HepG2 (cell line): ENCODE results near the gene CALML5. TPM values are rescaled to one million over a fixed set of nuclear protein-coding genes. Genes with fewer than 3 reads are reported as not detected.

Experiments
- ATAC-seq: fragments of 200-7000 bp; cut with Tn5 transposase; 3 replicates; pipeline ENCODE4 v1.9.1; 2020; ENCODE audit warnings: mild to moderate bottlenecking, moderate library complexity
- BruUV-seq: library from RNA; stranded (reverse); fragments of 400-500 nt; replicated peaks from 2 replicates; lab custom pipeline; 2021; lab: Mats Ljungman, UMichigan
- CTCF ChIA-PET: fragments of 300-600 bp; formaldehyde crosslinking; extraction: SDS; loops from one replicate; lab custom pipeline; 2021; ENCODE audit warnings: low total read pairs, inconsistent platforms, low intra/inter-chr PET ratio; lab: Yijun Ruan, JAX
- POLR2A ChIA-PET: fragments of 350-600 bp; sonication (Branson Sonifier 250); formaldehyde crosslinking; loops from one replicate; lab custom pipeline; 2020; ENCODE audit warnings: antibody characterized with exemption, inconsistent platforms; lab: Yijun Ruan, JAX
- DNase-seq: peaks from one replicate; pipeline ENCODE4 v3.0.0-alpha.2; 2015; ENCODE audit warnings: low spot score
- FAIRE-seq: peaks from 3 replicates; lab custom pipeline; 2011; peaks lifted over from hg19 to GRCh38; lab: Jason Lieb, UNC
- H2AFZ ChIP-seq: one replicate; pipeline ENCODE4 v1.6.1; 2011; ENCODE audit warnings: low read length, inconsistent platforms
- H3K27ac ChIP-seq: fragments of 300-600 bp; 3 replicates; pipeline ENCODE4 v1.8.0; 2011; ENCODE audit warnings: mixed run types, mild to moderate bottlenecking, mixed read lengths, low read length, inconsistent platforms; ENCODE audit not compliant: insufficient read depth; ENCODE audit errors: extremely low read length
- H3K27me3 ChIP-seq, 2 experiments: fragments of 200-600 bp in 1 of 2; 2 replicates in 1 of 2; 3 replicates in 1 of 2; pipeline versions ENCODE4 v1.6.0 to v1.8.0; 2011; ENCODE audit warnings: low read length in 2 of 2, mild to moderate bottlenecking in 2 of 2, moderate library complexity in 2 of 2, inconsistent platforms in 1 of 2; ENCODE audit not compliant: insufficient read depth in 2 of 2, control insufficient read depth in 1 of 2
- H3K36me3 ChIP-seq, 2 experiments: fragments of 200-600 bp in 1 of 2; replicated peaks in 1 of 2; 2 replicates in 1 of 2; 3 replicates in 1 of 2; pipeline versions ENCODE4 v1.5.1 to v1.8.0; 2011; ENCODE audit warnings: low read length in 2 of 2, inconsistent platforms in 1 of 2; ENCODE audit not compliant: insufficient read depth in 2 of 2, control insufficient read depth in 1 of 2
- H3K4me1 ChIP-seq: 2 replicates; pipeline ENCODE4 v1.5.1; 2012; ENCODE audit warnings: low read length, inconsistent platforms; ENCODE audit not compliant: insufficient read depth
- H3K4me2 ChIP-seq: 2 replicates; pipeline ENCODE4 v1.6.0; 2011; ENCODE audit warnings: low read depth, low read length, inconsistent platforms
- H3K4me3 ChIP-seq, 3 experiments: fragments of 200-600 bp in 1 of 3; sonication (generic), shearing (Covaris generic) in 1 of 3; replicated peaks in 1 of 3; 2 replicates each; pipeline ENCODE4 v1.5.1; 2011 to 2016; ENCODE audit warnings: low read length in 3 of 3, inconsistent platforms in 2 of 3, low read depth in 2 of 3, mild to moderate bottlenecking in 2 of 3, control low read depth in 1 of 3, mixed read lengths in 1 of 3; ENCODE audit not compliant: insufficient read depth in 1 of 3
- H3K79me2 ChIP-seq: one replicate; pipeline ENCODE4 v1.6.1; 2011; ENCODE audit warnings: low read length, inconsistent platforms; ENCODE audit not compliant: insufficient read depth
- H3K9ac ChIP-seq: 2 replicates; pipeline ENCODE4 v1.6.0; 2011; ENCODE audit warnings: mild to moderate bottlenecking, low read depth, low read length, inconsistent platforms; ENCODE audit not compliant: insufficient read depth
- H3K9me3 ChIP-seq: 2 replicates; pipeline ENCODE4 v1.5.1; 2012; ENCODE audit warnings: mild to moderate bottlenecking, low read length
- H4K20me1 ChIP-seq: 2 replicates; pipeline ENCODE4 v1.6.0; 2011; ENCODE audit warnings: inconsistent platforms, mild to moderate bottlenecking, low read length, moderate library complexity; ENCODE audit not compliant: insufficient read depth
- CBX1 ChIP-seq: IDR thresholded peaks from one replicate; pipeline ENCODE4 v1.6.1; 2016; ENCODE audit warnings: antibody characterized with exemption, low read depth
- ETV6 ChIP-seq: sonication (generic); formaldehyde crosslinking; conservative IDR thresholded peaks from 2 replicates; pipeline ENCODE4 v1.4.0; 2020; ENCODE audit warnings: missing genetic modification reagents
- MXI1 ChIP-seq: IDR thresholded peaks from 3 replicates; pipeline ENCODE4 v1.6.1; 2012; ENCODE audit warnings: low read depth, low read length, inconsistent platforms, borderline replicate concordance
- NFATC3 ChIP-seq: sonication (generic); formaldehyde crosslinking; IDR thresholded peaks from 2 replicates; pipeline ENCODE4 v1.5.1; 2020; ENCODE audit warnings: mild to moderate bottlenecking, missing genetic modification reagents
- STAT6 ChIP-seq: sonication (generic); formaldehyde crosslinking; IDR thresholded peaks from 2 replicates; pipeline ENCODE4 v1.4.0; 2020; ENCODE audit warnings: missing genetic modification reagents, mild to moderate bottlenecking, borderline replicate concordance
- THYN1 ChIP-seq: sonication (generic); formaldehyde crosslinking; IDR thresholded peaks from 2 replicates; pipeline ENCODE4 v1.8.1; 2023; ENCODE audit warnings: low read depth, mild to moderate bottlenecking, moderate library complexity, missing genetic modification reagents, borderline replicate concordance
- ZNF124 ChIP-seq: sonication (generic); formaldehyde crosslinking; IDR thresholded peaks from 2 replicates; pipeline ENCODE4 v1.4.0; 2020; ENCODE audit warnings: missing genetic modification reagents
- ZNF318 ChIP-seq: sonication (generic); formaldehyde crosslinking; IDR thresholded peaks from 2 replicates; pipeline ENCODE4 v1.4.0; 2020; ENCODE audit warnings: mild to moderate bottlenecking, missing genetic modification reagents
- ZNF512 ChIP-seq: sonication (generic); formaldehyde crosslinking; IDR thresholded peaks from 2 replicates; pipeline ENCODE4 v1.4.0; 2020; ENCODE audit warnings: mild to moderate bottlenecking, missing genetic modification reagents
- ZNF792 ChIP-seq: IDR thresholded peaks from 2 replicates; pipeline ENCODE4 v1.6.1; 2016
- ZSCAN22 ChIP-seq: sonication (generic); formaldehyde crosslinking; IDR thresholded peaks from 2 replicates; pipeline ENCODE4 v1.4.0; 2020; ENCODE audit warnings: mild to moderate bottlenecking, missing genetic modification reagents
- ZSCAN30 ChIP-seq: sonication (generic); formaldehyde crosslinking; IDR thresholded peaks from 2 replicates; pipeline ENCODE4 v1.5.0; 2020; ENCODE audit warnings: mild to moderate bottlenecking, missing genetic modification reagents
- WGBS: methylation state at CpG from one replicate; pipeline ENCODE4 v1.1.6; 2017; ENCODE audit warnings: low lambda C conversion rate; 5-methylcytosine and 5-hydroxymethylcytosine counted together
- in situ Hi-C: cut with HindIII; loops from 2 replicates; pipeline ENCODE4 v1.10.0; 2017; ENCODE audit warnings: low pct_unique_long_range_greater_than_20kb; ENCODE audit not compliant: extremely low pct_ligation_motif_present
- intact Hi-C: fragments of 100-400 bp; cut with micrococcal nuclease; formaldehyde crosslinking; loops from one replicate; pipeline ENCODE4 v1.10.0; 2022; ENCODE audit not compliant: unreplicated experiment
- polyA plus RNA-seq, 8 experiments: library from polyadenylated mRNA; depleted of rRNA in 3 of 8; stranded (reverse) in 7 of 8; unstranded in 1 of 8; fragments of >200 nt; fragmentation: Illumina TruSeq in 4 of 8; extraction: Trizol in 4 of 8; gene quantifications; 2 replicates each; pipeline versions ENCODE4 v1.2.1 to v1.2.3, GENCODE V29; 2011 to 2016; ENCODE audit warnings: low read depth in 4 of 8, missing spikeins in 1 of 8, mixed read lengths in 1 of 8; ENCODE audit not compliant: insufficient read depth in 1 of 8
- total RNA-seq, 5 experiments: library from RNA; depleted of rRNA; stranded (reverse); fragments of >200 nt; fragmentation: Illumina TruSeq; extraction: Trizol; gene quantifications; 2 replicates each; pipeline ENCODE4 v1.2.3, GENCODE V29; 2016; ENCODE audit warnings: low read depth in 1 of 5

Gene CALML5
- total and polyA plus RNA-seq, 2 of the 13 experiments (the other 11 are each of a cell fraction or from before 2014, with no cell fraction given): not detected

- Histone ChIP-seq H3K27me3 (peaks cover 3 to 26% of the 10 kb centered on the region in 2 experiments; a peak in 3 of 5 replicates), H3K27ac (no peak overlapping the region), H3K36me3 (no peaks in the 10 kb centered on the region), H3K9ac (no peak overlapping the region), H4K20me1 (no peaks in the 10 kb centered on the region), H3K4me2 (no peak overlapping the region), H2AFZ (no peak overlapping the region), H3K4me1 (peaks cover 49% of the 10 kb centered on the region), H3K4me3 (no peak overlapping the region), H3K9me3 (no peaks in the 10 kb centered on the region), H3K79me2 (no peaks in the 10 kb centered on the region)
- intact Hi-C loops (loop anchor here (2.0 kb wide), 1 partner anchor 79 kb away; no protein-coding TSS in a partner anchor), in situ Hi-C loops (no loop called here)
- DNase-seq (no peak), FAIRE-seq (no peak), ATAC-seq (no peak)
- BruUV-seq: no TSS peak
- CTCF ChIA-PET: no interaction called here
- 64% methylated on average over 11 of the region's 14 CpGs for WGBS
- POLR2A ChIA-PET: no interaction called here
- TF ChIP-seq CBX1 (no peak), ZSCAN22 (CRISPR knock-in tag) (no peak), THYN1 (CRISPR knock-in tag) (no peak), STAT6 (CRISPR knock-in tag) (no peak), ZNF792 (no peak), MXI1 (no peak), ZSCAN30 (CRISPR knock-in tag) (no peak), ZNF124 (no peak), ZNF318 (CRISPR knock-in tag) (no peak), NFATC3 (CRISPR knock-in tag) (no peak), ETV6 (no peak), ZNF512 (CRISPR knock-in tag) (no peak)
Measured at GRCh38 chr10:5479481-5480161, 19.7 kb downstream of the CALML5 start.
